A549 (cell line): ENCODE measurements around the gene LBH. TPM values are rescaled to one million over a fixed set of nuclear protein-coding genes. Genes with fewer than 3 reads are reported as not detected.

Experiments
- ATAC-seq, 2 experiments: fragments of 200-7000 bp in 1 of 2; fragments of >200 bp in 1 of 2; cut with Nextera tagmentation in 1 of 2; cut with Tn5 transposase in 1 of 2; 3 replicates each; pipeline versions ENCODE4 v1.8.0 to v1.9.1; 2018 to 2020; ENCODE audit warnings: mild to moderate bottlenecking in 1 of 2, moderate library complexity in 1 of 2
- CTCF ChIA-PET: fragments of 300-600 bp; sonication (Branson Sonifier 250); formaldehyde crosslinking; extraction: SDS; loops from one replicate; lab custom pipeline; 2021; ENCODE audit warnings: antibody characterized with exemption, inconsistent platforms; lab: Yijun Ruan, JAX
- POLR2A ChIA-PET: fragments of 350-600 bp; formaldehyde crosslinking; extraction: SDS; loops from one replicate; lab custom pipeline; 2021; ENCODE audit warnings: antibody characterized with exemption, inconsistent platforms; lab: Yijun Ruan, JAX
- DNase-seq, 2 experiments: peaks; one replicate each; pipeline versions ENCODE4 v3.0.0 to v3.0.0-alpha.2; 2011 to 2016; ENCODE audit warnings: low read depth in 1 of 2, low spot score in 1 of 2
- FAIRE-seq: peaks from 2 replicates; lab custom pipeline; 2011; peaks lifted over from hg19 to GRCh38; lab: Jason Lieb, UNC
- H3K27ac ChIP-seq, 2 experiments: fragments of >200 bp; sonication (Bioruptor Twin); formaldehyde crosslinking; 3 replicates each; pipeline ENCODE4 v1.5.1; 2016 to 2017
- H3K4me1 ChIP-seq: fragments of >200 bp; sonication (Bioruptor Twin); formaldehyde crosslinking; 3 replicates; pipeline ENCODE4 v1.6.1; 2016
- H3K4me2 ChIP-seq: fragments of >200 bp; sonication (Bioruptor Twin); formaldehyde crosslinking; 3 replicates; pipeline ENCODE4 v1.6.1; 2016
- H3K4me3 ChIP-seq: fragments of >200 bp; sonication (Bioruptor Twin); formaldehyde crosslinking; 3 replicates; pipeline ENCODE4 v1.5.1; 2016
- H3K9me3 ChIP-seq: fragments of >200 bp; sonication (Bioruptor Twin); formaldehyde crosslinking; 3 replicates; pipeline ENCODE4 v1.6.1; 2016
- CBX2 ChIP-seq: fragments of 200-600 bp; sonication (generic); IDR thresholded peaks from 2 replicates; pipeline ENCODE4 v1.6.1; 2016; ENCODE audit warnings: low read depth, mild to moderate bottlenecking, borderline replicate concordance
- CHD2 ChIP-seq: fragments of 150-350 bp; IDR thresholded peaks from 2 replicates; pipeline ENCODE4 v1.6.1; 2014; ENCODE audit warnings: low read length; ENCODE audit not compliant: partially characterized antibody
- EHF ChIP-seq: fragments of 250-450 bp; sonication (Bioruptor Pico); IDR thresholded peaks from 2 replicates; pipeline ENCODE4 v1.5.0; 2020; ENCODE audit warnings: mild to moderate bottlenecking
- EHMT2 ChIP-seq: fragments of 200-600 bp; sonication (generic); IDR thresholded peaks from 2 replicates; pipeline ENCODE4 v1.6.1; 2016; ENCODE audit warnings: antibody characterized with exemption, low read depth, mild to moderate bottlenecking, moderate library complexity
- ELK1 ChIP-seq: fragments of 150-350 bp; IDR thresholded peaks from 2 replicates; pipeline ENCODE4 v1.6.1; 2014; ENCODE audit warnings: low read depth, mild to moderate bottlenecking, low read length
- EP300 ChIP-seq, 2 experiments: fragments of >200 bp; sonication (Bioruptor Twin); formaldehyde crosslinking; IDR thresholded peaks; 2 replicates in 1 of 2; 3 replicates in 1 of 2; pipeline ENCODE4 v1.6.1; 2016 to 2017
- FOSB ChIP-seq: fragments of 250-450 bp; sonication (Bioruptor Pico); IDR thresholded peaks from 2 replicates; pipeline ENCODE4 v1.5.0; 2020; ENCODE audit warnings: mild to moderate bottlenecking, moderate library complexity
- HDAC2 ChIP-seq: fragments of 200-600 bp; sonication (generic); IDR thresholded peaks from 2 replicates; pipeline ENCODE4 v1.6.1; 2016
- HES2 ChIP-seq: fragments of >200 bp; sonication (Bioruptor Twin); formaldehyde crosslinking; IDR thresholded peaks from 2 replicates; pipeline ENCODE4 v1.6.1; 2016
- HEYL ChIP-seq: fragments of 250-450 bp; sonication (Bioruptor Pico); IDR thresholded peaks from 2 replicates; pipeline ENCODE4 v1.8.0; 2021; ENCODE audit warnings: mild to moderate bottlenecking, moderate library complexity
- HMGXB4 ChIP-seq: fragments of 250-450 bp; sonication (Bioruptor Pico); IDR thresholded peaks from 2 replicates; pipeline ENCODE4 v1.5.0; 2021; ENCODE audit warnings: mild to moderate bottlenecking, moderate library complexity, borderline replicate concordance
- HOXB5 ChIP-seq: fragments of 250-450 bp; sonication (Bioruptor Pico); IDR thresholded peaks from 2 replicates; pipeline ENCODE4 v1.5.0; 2020; ENCODE audit warnings: mild to moderate bottlenecking, moderate library complexity
- JUN ChIP-seq, 2 experiments: fragments of >200 bp; sonication (Bioruptor Twin); formaldehyde crosslinking; IDR thresholded peaks; 2 replicates in 1 of 2; 3 replicates in 1 of 2; pipeline ENCODE4 v1.6.1; 2016 to 2017
- KDM5A ChIP-seq: fragments of 200-600 bp; sonication (generic); IDR thresholded peaks from 2 replicates; pipeline ENCODE4 v1.6.1; 2016; ENCODE audit warnings: antibody characterized with exemption, mild to moderate bottlenecking
- MAZ ChIP-seq: fragments of 150-350 bp; IDR thresholded peaks from 2 replicates; pipeline ENCODE4 v1.6.1; 2014; ENCODE audit warnings: antibody characterized with exemption, low read depth, low read length, borderline replicate concordance
- MYC ChIP-seq: IDR thresholded peaks from 2 replicates; pipeline ENCODE4 v1.6.1; 2012; ENCODE audit warnings: mild to moderate bottlenecking, inconsistent platforms, low read length, improper control_type of control experiment, borderline replicate concordance
- NPAS2 ChIP-seq: fragments of 250-450 bp; sonication (Bioruptor Pico); IDR thresholded peaks from 2 replicates; pipeline ENCODE4 v1.8.0; 2022; ENCODE audit warnings: mild to moderate bottlenecking, moderate library complexity, borderline replicate concordance
- POLR2AphosphoS2 ChIP-seq: conservative IDR thresholded peaks from 2 replicates; pipeline ENCODE4 v1.6.1; 2012; ENCODE audit warnings: low read length, improper control_type of control experiment, inconsistent platforms
- RCOR1 ChIP-seq: fragments of 150-350 bp; IDR thresholded peaks from 2 replicates; pipeline ENCODE4 v1.6.1; 2014; ENCODE audit warnings: antibody characterized with exemption, low read length, low read depth
- REST ChIP-seq: fragments of 200-600 bp; sonication (generic); IDR thresholded peaks from 2 replicates; pipeline ENCODE4 v1.6.1; 2016; ENCODE audit warnings: antibody characterized with exemption, mild to moderate bottlenecking, moderate library complexity
- RFX5 ChIP-seq: fragments of 450-650 bp; IDR thresholded peaks from 2 replicates; pipeline ENCODE4 v1.7.1; 2014; ENCODE audit warnings: antibody characterized with exemption, mild to moderate bottlenecking, moderate library complexity
- RNF2 ChIP-seq: fragments of 200-600 bp; sonication (generic); IDR thresholded peaks from 2 replicates; pipeline ENCODE4 v1.6.1; 2016; ENCODE audit warnings: low read depth, mild to moderate bottlenecking, antibody characterized with exemption, moderate library complexity, borderline replicate concordance
- SMC3 ChIP-seq: fragments of >200 bp; sonication (Bioruptor Twin); formaldehyde crosslinking; IDR thresholded peaks from 3 replicates; pipeline ENCODE4 v1.6.1; 2018; ENCODE audit warnings: inconsistent platforms
- TP53 ChIP-seq: fragments of 250-450 bp; sonication (Bioruptor Pico); IDR thresholded peaks from 2 replicates; pipeline ENCODE4 v1.5.0; 2021; ENCODE audit warnings: mild to moderate bottlenecking, moderate library complexity
- ZC3H11A ChIP-seq: fragments of 450-650 bp; IDR thresholded peaks from 2 replicates; pipeline ENCODE4 v1.6.1; 2014; ENCODE audit warnings: antibody characterized with exemption, mild to moderate bottlenecking
- ZFP36 ChIP-seq: fragments of 450-650 bp; IDR thresholded peaks from 2 replicates; pipeline ENCODE4 v1.6.1; 2014; ENCODE audit warnings: borderline replicate concordance; ENCODE audit not compliant: partially characterized antibody
- WGBS: methylation state at CpG from one replicate; pipeline ENCODE4 v1.1.6; 2017; ENCODE audit errors: missing lambda C conversion rate; 5-methylcytosine and 5-hydroxymethylcytosine counted together
- polyA plus RNA-seq, 4 experiments: library from polyadenylated mRNA; depleted of rRNA in 3 of 4; stranded (reverse); fragments of >200 nt; fragmentation: RNase III in 1 of 4; extraction: RNeasy Plus Mini Kit Qiagen cat#74134 plus additional on column Dnase treatment in 1 of 4; gene quantifications; 2 replicates in 3 of 4; 3 replicates in 1 of 4; pipeline ENCODE4 v1.2.3, GENCODE V29; 2011 to 2017

LBH gene
- polyA plus RNA-seq, 2 of the 4 experiments (the other 2 are of a cell fraction), result 163 to 216 TPM

GRCh38 chr2:30248791-30249190 is 17.5 kb downstream of the LBH start:
- Histone ChIP-seq H3K9me3 (peaks cover 3% of the 10 kb centered on the region; the same call in 1 of the 3 replicates), H3K4me2 (peak overlapping the region; percentile 10; the same call in 1 of the 3 replicates), H3K4me3 (no peak overlapping the region)
- WGBS, result 71% methylated on average over 2 of the region's 2 CpGs
- DNase-seq, result no peak
- TF ChIP-seq MAZ (no peak), CBX2 (no peak), EP300 (IDR thresholded peaks at IDR 0.05) (no peak), NPAS2 (no peak), ELK1 (no peak), MYC (no peak), JUN (IDR thresholded peaks at IDR 0.05) (no peak), HDAC2 (no peak), EHMT2 (no peak)
- TF ChIP-seq, all 56 proteins: peak for 0
- Histone ChIP-seq H3K4me1 (peaks cover 73% of the 10 kb centered on the region), H3K27ac (peak overlapping the region in 1 of 2 experiments; percentile 60; a peak in 3 of 6 replicates)
- ATAC-seq (no peak), FAIRE-seq (no peak)
- ChIA-PET POLR2A (no interaction called here), CTCF (interaction anchor here (1.4 to 14.6 kb wide), 2 partner anchors 12 to 25 kb away, joined by 4 to 135 read pairs; no protein-coding TSS in a partner anchor)

GRCh38 chr2:30249354-30249753 is 18.0 kb downstream of the LBH start:
- TF ChIP-seq HOXB5 (CRISPR knock-in tag) (no peak), RFX5 (no peak), POLR2AphosphoS2 (0 out of 2 replicates have a peak, but pooled peaks have one; percentile 57)
- ATAC-seq, result no peak
- no peak for DNase-seq
- Histone ChIP-seq H3K4me2 (peak overlapping the region; percentile 2; the same call in 1 of the 3 replicates), H3K27ac (peak overlapping the region in 1 of 2 experiments; percentile 45; a peak in 3 of 6 replicates), H3K4me3 (no peak overlapping the region), H3K9me3 (peaks cover 3% of the 10 kb centered on the region; the same call in 1 of the 3 replicates), H3K4me1 (peaks cover 73% of the 10 kb centered on the region)
- POLR2A ChIA-PET, result no interaction called here
- no peak for FAIRE-seq
- 84% methylated on average over 7 of the region's 7 CpGs for WGBS
- CTCF ChIA-PET, result interaction anchor here (1.2 to 14.6 kb wide), 3 partner anchors 13 to 84 kb away, joined by 3 to 135 read pairs (median 4); no protein-coding TSS in a partner anchor

- Histone ChIP-seq H3K4me3 (no peak overlapping the region), H3K9me3 (peaks cover 3% of the 10 kb centered on the region; the same call in 1 of the 3 replicates), H3K27ac (peak overlapping the region in 1 of 2 experiments; percentile 83; a peak in 3 of 6 replicates), H3K4me1 (peaks cover 81% of the 10 kb centered on the region), H3K4me2 (no peak overlapping the region)
- ATAC-seq (no peak), FAIRE-seq (no peak), DNase-seq (no peak)
- POLR2A ChIA-PET, result no interaction called here
- CTCF ChIA-PET, result interaction anchor here (14.6 kb wide), 1 partner anchor 14 kb away, joined by 135 read pairs; no protein-coding TSS in a partner anchor
- WGBS, result 98% methylated on average over 6 of the region's 6 CpGs
- no peak for TF ChIP-seq ZC3H11A
- no peak for TF ChIP-seq NPAS2
- no peak for TF ChIP-seq ZFP36
- no peak for TF ChIP-seq SMC3
- no peak for TF ChIP-seq HMGXB4 (CRISPR knock-in tag)
- TF ChIP-seq CHD2, result no peak
- no peak for TF ChIP-seq RCOR1
- TF ChIP-seq RNF2, result no peak
- TF ChIP-seq POLR2AphosphoS2, result no peak
- no peak for TF ChIP-seq REST
- TF ChIP-seq EHF (CRISPR knock-in tag), result no peak
- TF ChIP-seq FOSB (CRISPR knock-in tag), result no peak
- TF ChIP-seq KDM5A, result no peak
- TF ChIP-seq TP53 (CRISPR knock-in tag), result no peak
- TF ChIP-seq HES2, result no peak
- no peak for TF ChIP-seq HEYL (CRISPR knock-in tag)
Measured at GRCh38 chr2:30250421-30250820, 19.1 kb downstream of the LBH start.
